SIG-M5 treated with dmso at 0.1 percent for 504 hours (cell line): ENCODE measurements around the gene LIF.
"Not testable (repeated sequence)": the region's sequence is repeated elsewhere in the genome, so short reads cannot be mapped to it uniquely, and the experiment has no call there.

ENCODE experiments used
- DNase-seq: peaks from one replicate; lab custom pipeline; 2025; ENCODE audit not compliant: unreplicated experiment; lab: John Stamatoyannopoulos, UW

LIF gene

GRCh38 chr22:30245181-30245984, 1.2 kb downstream of the LIF start:
- DNase-seq = no peak

- no peak for DNase-seq
These were observed 1.9 kb downstream of the LIF start for GRCh38 chr22:30244641-30245040.

- no peak for DNase-seq
These were observed 2.5 kb downstream of the LIF start for GRCh38 chr22:30244066-30244465.

- DNase-seq = no peak
These were observed 2.9 kb downstream of the LIF start for GRCh38 chr22:30243661-30244060.

- no peak for DNase-seq
These were observed 4.8 kb downstream of the LIF start for GRCh38 chr22:30241576-30242371.

- no peak for DNase-seq
These were observed 5.8 kb downstream of the LIF start for GRCh38 chr22:30240541-30241417.

- no peak for DNase-seq
These were observed 6.8 kb downstream of the LIF start for GRCh38 chr22:30239488-30240405.

GRCh38 chr22:30238661-30239487, 7.7 kb downstream of the LIF start:
- no peak for DNase-seq

GRCh38 chr22:30238136-30238535, 8.4 kb downstream of the LIF start:
- DNase-seq = no peak

- no peak for DNase-seq
These were observed 9.7 kb downstream of the LIF start for GRCh38 chr22:30236875-30237274.

- DNase-seq = no peak
These were observed 10.8 kb downstream of the LIF start for GRCh38 chr22:30235687-30236170.

GRCh38 chr22:30234786-30235470, 11.6 kb downstream of the LIF start:
- DNase-seq = no peak

- not testable (repeated sequence) for DNase-seq
These were observed 12.2 kb downstream of the LIF start for GRCh38 chr22:30234325-30234724.

- DNase-seq = no peak
These were observed 13.0 kb downstream of the LIF start for GRCh38 chr22:30233582-30233981.

- DNase-seq = no peak
These were observed 13.8 kb downstream of the LIF start for GRCh38 chr22:30232716-30233218.

- no peak for DNase-seq
These were observed 15.6 kb downstream of the LIF start for GRCh38 chr22:30230787-30231461.

- DNase-seq = no peak
These were observed 16.2 kb downstream of the LIF start for GRCh38 chr22:30230330-30230729.
